ENCODE results near the gene CNOT11.

GRCh38 chr2:101310834-101311695 lies 58.4 kb downstream of the CNOT11 start:
- TF ChIP-seq CTCF (IDR thresholded peaks at IDR 0.05) (no peak), ZFX (IDR thresholded peaks at IDR 0.05; ENCODE audit: borderline replicate concordance) (no peak)

Measured in 22Rv1 (cell line).